SK-N-SH (cell line): ENCODE data around the gene CACNA1G. TPM values are rescaled to one million over a fixed set of nuclear protein-coding genes. Genes with fewer than 3 reads are reported as not detected.

ENCODE experiments used
- CTCF ChIA-PET: fragments of 300-600, 350-600 bp; formaldehyde crosslinking; extraction: SDS; loops from one replicate; lab custom pipeline; 2021; lab: Yijun Ruan, JAX
- POLR2A ChIA-PET: fragments of 350-600 bp; sonication (Branson Sonifier 250); formaldehyde crosslinking; extraction: SDS; loops from one replicate; lab custom pipeline; 2020; ENCODE audit warnings: antibody characterized with exemption, inconsistent platforms; lab: Yijun Ruan, JAX
- DNase-seq: peaks from one replicate; pipeline ENCODE4 v3.0.0; 2012
- H2AFZ ChIP-seq: fragments of 200-600 bp; sonication (generic); 2 replicates; pipeline ENCODE4 v1.8.1; 2016; ENCODE audit warnings: antibody characterized with exemption, mild to moderate bottlenecking, low read depth
- H3F3A ChIP-seq: fragments of 200-600 bp; sonication (generic); replicated peaks from 2 replicates; pipeline ENCODE3; 2016; ENCODE audit warnings: antibody characterized with exemption, mild to moderate bottlenecking; ENCODE audit not compliant: insufficient read depth
- H3K27ac ChIP-seq, 2 experiments: fragments of 200-500 bp in 1 of 2; fragments of 200-600 bp in 1 of 2; sonication (Bioruptor generic) in 1 of 2; sonication (generic), shearing (Covaris generic) in 1 of 2; 2 replicates each; pipeline versions ENCODE4 v1.5.1 to v1.6.1; 2014 to 2016; ENCODE audit warnings: low read depth in 2 of 2, inconsistent platforms in 1 of 2, low read length in 1 of 2, mild to moderate bottlenecking in 1 of 2, mixed read lengths in 1 of 2
- H3K27me3 ChIP-seq: fragments of 200-600 bp; sonication (generic), shearing (Covaris generic); 2 replicates; pipeline ENCODE4 v1.6.1; 2016; ENCODE audit warnings: mixed run types; ENCODE audit not compliant: insufficient read depth
- H3K36me3 ChIP-seq, 2 experiments: fragments of 200-500 bp in 1 of 2; fragments of 200-600 bp in 1 of 2; sonication (Bioruptor generic) in 1 of 2; sonication (generic) in 1 of 2; replicated peaks in 1 of 2; 2 replicates each; pipeline versions ENCODE3 to v1.5.1; 2014 to 2016; ENCODE audit warnings: low read length in 1 of 2, mild to moderate bottlenecking in 1 of 2; ENCODE audit not compliant: insufficient read depth in 2 of 2, control insufficient read depth in 1 of 2
- H3K4me1 ChIP-seq, 2 experiments: fragments of 200-500 bp in 1 of 2; fragments of 200-600 bp in 1 of 2; sonication (Bioruptor generic) in 1 of 2; sonication (generic), shearing (Covaris generic) in 1 of 2; 2 replicates each; pipeline versions ENCODE4 v1.5.1 to v1.6.1; 2014 to 2016; ENCODE audit warnings: low read depth in 1 of 2, low read length in 1 of 2, mixed run types in 1 of 2; ENCODE audit not compliant: insufficient read depth in 2 of 2, control insufficient read depth in 1 of 2
- H3K4me2 ChIP-seq: fragments of 200-600 bp; sonication (generic), shearing (Covaris generic); 2 replicates; pipeline ENCODE4 v1.6.1; 2017; ENCODE audit warnings: mixed run types
- H3K4me3 ChIP-seq, 2 experiments: fragments of 200-500 bp in 1 of 2; fragments of 200-600 bp in 1 of 2; sonication (Bioruptor generic) in 1 of 2; sonication (generic), shearing (Covaris generic) in 1 of 2; 2 replicates each; pipeline versions ENCODE4 v1.5.1 to v1.8.1; 2014 to 2016; ENCODE audit warnings: low read depth in 2 of 2, inconsistent platforms in 1 of 2, low read length in 1 of 2, mild to moderate bottlenecking in 1 of 2, mixed read lengths in 1 of 2, moderate library complexity in 1 of 2
- H3K79me2 ChIP-seq: fragments of 200-600 bp; sonication (generic); 2 replicates; pipeline ENCODE4 v1.8.1; 2017; ENCODE audit warnings: mild to moderate bottlenecking; ENCODE audit not compliant: insufficient read depth
- H3K9ac ChIP-seq: fragments of 200-600 bp; sonication (generic); 2 replicates; pipeline ENCODE4 v1.6.1; 2017; ENCODE audit warnings: mixed run types
- H3K9me2 ChIP-seq: fragments of 200-600 bp; sonication (generic); 2 replicates; pipeline ENCODE4 v1.6.1; 2017; ENCODE audit warnings: mixed run types
- H3K9me3 ChIP-seq: fragments of 200-600 bp; sonication (generic); 2 replicates; pipeline ENCODE4 v1.6.1; 2017; ENCODE audit warnings: mixed run types, mild to moderate bottlenecking, moderate library complexity
- H4K20me1 ChIP-seq: fragments of 200-600 bp; sonication (generic); 2 replicates; pipeline ENCODE4 v1.6.1; 2017; ENCODE audit warnings: mild to moderate bottlenecking, mixed run types; ENCODE audit not compliant: insufficient read depth
- CHD2 ChIP-seq: fragments of 150-350 bp; IDR thresholded peaks from 2 replicates; pipeline ENCODE4 v1.6.1; 2018; ENCODE audit warnings: low read length; ENCODE audit not compliant: partially characterized antibody
- ELF1 ChIP-seq: IDR thresholded peaks from 2 replicates; pipeline ENCODE4 v1.4.0; 2012
- EZH2phosphoT487 ChIP-seq: fragments of 200-600 bp; sonication (generic); IDR thresholded peaks from 2 replicates; pipeline ENCODE4 v1.6.1; 2017; ENCODE audit warnings: low read depth, mixed run types, mild to moderate bottlenecking, antibody characterized with exemption, moderate library complexity, borderline replicate concordance
- FOXJ3 ChIP-seq: sonication (generic); formaldehyde crosslinking; IDR thresholded peaks from 2 replicates; pipeline ENCODE4 v1.5.1; 2020; ENCODE audit warnings: mild to moderate bottlenecking, missing genetic modification reagents
- FOXM1 ChIP-seq: IDR thresholded peaks from 2 replicates; pipeline ENCODE4 v1.4.0; 2012; ENCODE audit warnings: low read depth, mild to moderate bottlenecking
- GATA2 ChIP-seq: sonication (generic); formaldehyde crosslinking; IDR thresholded peaks from 2 replicates; pipeline ENCODE4 v1.5.0; 2020; ENCODE audit warnings: mild to moderate bottlenecking, missing genetic modification reagents
- MEF2A ChIP-seq: IDR thresholded peaks from 2 replicates; pipeline ENCODE4 v1.4.0; 2012; ENCODE audit warnings: low read depth, borderline replicate concordance
- NRF1 ChIP-seq: IDR thresholded peaks from 2 replicates; pipeline ENCODE4 v1.6.1; 2012; ENCODE audit warnings: low read depth, mild to moderate bottlenecking, low read length
- POLR2AphosphoS5 ChIP-seq: IDR thresholded peaks from 2 replicates; pipeline ENCODE4 v1.6.1; 2012; ENCODE audit warnings: low read depth, low read length
- RCOR1 ChIP-seq: fragments of 150-350 bp; IDR thresholded peaks from 2 replicates; pipeline ENCODE4 v1.6.1; 2017; ENCODE audit warnings: antibody characterized with exemption, low read length
- RFX5 ChIP-seq: IDR thresholded peaks from 2 replicates; pipeline ENCODE4 v1.6.1; 2012; ENCODE audit warnings: mild to moderate bottlenecking, improper control_type of control experiment, low read length
- RXRA ChIP-seq: IDR thresholded peaks from 2 replicates; pipeline ENCODE4 v1.4.0; 2012; ENCODE audit warnings: low read depth, mild to moderate bottlenecking, borderline replicate concordance
- TCF12 ChIP-seq: IDR thresholded peaks from 2 replicates; pipeline ENCODE4 v1.4.0; 2012
- TEAD4 ChIP-seq: IDR thresholded peaks from 2 replicates; pipeline ENCODE4 v1.4.0; 2012; ENCODE audit warnings: mild to moderate bottlenecking, borderline replicate concordance; ENCODE audit not compliant: insufficient read depth
- WGBS: methylation state at CpG from one replicate; pipeline ENCODE4 v1.1.6; 2017; ENCODE audit warnings: low lambda C conversion rate; 5-methylcytosine and 5-hydroxymethylcytosine counted together
- polyA plus RNA-seq, 3 experiments: library from polyadenylated mRNA; depleted of rRNA; stranded (reverse); fragments of >200 nt; gene quantifications; 2 replicates each; pipeline ENCODE4 v1.2.3, GENCODE V29; 2012
- TF ChIP-seq, protein P1 (sequence below): fragments of 200-600 bp; sonication (generic); IDR thresholded peaks from 2 replicates; pipeline ENCODE4 v1.6.1; 2017; ENCODE audit warnings: antibody characterized with exemption, mild to moderate bottlenecking, moderate library complexity
- TF ChIP-seq, protein P2 (sequence below): IDR thresholded peaks from 2 replicates; pipeline ENCODE4 v1.4.0; 2012; ENCODE audit warnings: low read depth, borderline replicate concordance
- TF ChIP-seq, protein P3 (sequence below): IDR thresholded peaks from 2 replicates; pipeline ENCODE4 v1.6.1; 2012; ENCODE audit warnings: mild to moderate bottlenecking, low read depth, low read length, moderate library complexity
- TF ChIP-seq, protein P4 (sequence below): IDR thresholded peaks from 2 replicates; pipeline ENCODE4; 2012
- TF ChIP-seq, protein P5 (sequence below): IDR thresholded peaks from 2 replicates; pipeline ENCODE4 v1.4.0; 2012; ENCODE audit warnings: low read depth, borderline replicate concordance

CACNA1G gene
- polyA plus RNA-seq, 1 of the 3 experiments (the other 2 are of a cell fraction) = 0.21 TPM

DNA sequence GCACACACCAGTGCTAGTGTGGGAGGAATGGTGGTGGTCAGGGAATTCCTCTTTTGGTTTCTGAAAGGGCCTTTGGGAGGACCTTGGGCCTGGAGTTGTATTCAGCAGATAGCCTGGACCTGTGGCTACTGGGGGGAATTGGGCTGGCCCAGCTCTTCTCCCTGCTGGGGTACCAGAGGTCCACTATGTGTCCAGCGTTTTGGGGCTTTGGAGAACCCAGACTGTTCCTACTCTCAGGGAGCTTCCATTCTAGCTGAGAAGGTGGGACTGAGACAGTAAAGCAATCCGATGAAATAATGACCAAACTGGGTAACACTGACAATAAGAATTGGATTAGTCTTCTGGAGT lies 25.6 kb upstream of the CACNA1G start:
- no peaks in the 10 kb centered on the region for H3K9me2 ChIP-seq
- no peaks in the 10 kb centered on the region for H3K36me3 ChIP-seq
- ChIA-PET POLR2A (no interaction called here), CTCF (interaction anchor here (0.7 to 24.2 kb wide), 6 partner anchors 12 to 89 kb away, joined by 3 to 1212 read pairs (median 5); partner anchors contain the start of genes RSAD1 and SPATA20)
- H3K9me3 ChIP-seq = no peaks in the 10 kb centered on the region
- no peak overlapping the region for H3K4me2 ChIP-seq
- no peak for DNase-seq
- no peak overlapping the region for H3K4me3 ChIP-seq
- no peaks in the 10 kb centered on the region for H4K20me1 ChIP-seq
- TF ChIP-seq, protein P1, sequence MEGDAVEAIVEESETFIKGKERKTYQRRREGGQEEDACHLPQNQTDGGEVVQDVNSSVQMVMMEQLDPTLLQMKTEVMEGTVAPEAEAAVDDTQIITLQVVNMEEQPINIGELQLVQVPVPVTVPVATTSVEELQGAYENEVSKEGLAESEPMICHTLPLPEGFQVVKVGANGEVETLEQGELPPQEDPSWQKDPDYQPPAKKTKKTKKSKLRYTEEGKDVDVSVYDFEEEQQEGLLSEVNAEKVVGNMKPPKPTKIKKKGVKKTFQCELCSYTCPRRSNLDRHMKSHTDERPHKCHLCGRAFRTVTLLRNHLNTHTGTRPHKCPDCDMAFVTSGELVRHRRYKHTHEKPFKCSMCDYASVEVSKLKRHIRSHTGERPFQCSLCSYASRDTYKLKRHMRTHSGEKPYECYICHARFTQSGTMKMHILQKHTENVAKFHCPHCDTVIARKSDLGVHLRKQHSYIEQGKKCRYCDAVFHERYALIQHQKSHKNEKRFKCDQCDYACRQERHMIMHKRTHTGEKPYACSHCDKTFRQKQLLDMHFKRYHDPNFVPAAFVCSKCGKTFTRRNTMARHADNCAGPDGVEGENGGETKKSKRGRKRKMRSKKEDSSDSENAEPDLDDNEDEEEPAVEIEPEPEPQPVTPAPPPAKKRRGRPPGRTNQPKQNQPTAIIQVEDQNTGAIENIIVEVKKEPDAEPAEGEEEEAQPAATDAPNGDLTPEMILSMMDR = no peak
- no peak for TF ChIP-seq POLR2AphosphoS5
- H2AFZ ChIP-seq = no peak overlapping the region
- H3K4me1 ChIP-seq = peaks cover 7 to 30% of the 10 kb centered on the region in 2 experiments; a peak in 3 of 4 replicates
- no peak overlapping the region for H3K9ac ChIP-seq
- H3K27me3 ChIP-seq = peaks cover 26% of the 10 kb centered on the region; the same call in 1 of the 2 replicates
- no peaks in the 10 kb centered on the region for H3F3A ChIP-seq
- 74% methylated on average over 2 of the region's 2 CpGs for WGBS
- H3K79me2 ChIP-seq = no peaks in the 10 kb centered on the region
- no peak overlapping the region for H3K27ac ChIP-seq

DNA sequence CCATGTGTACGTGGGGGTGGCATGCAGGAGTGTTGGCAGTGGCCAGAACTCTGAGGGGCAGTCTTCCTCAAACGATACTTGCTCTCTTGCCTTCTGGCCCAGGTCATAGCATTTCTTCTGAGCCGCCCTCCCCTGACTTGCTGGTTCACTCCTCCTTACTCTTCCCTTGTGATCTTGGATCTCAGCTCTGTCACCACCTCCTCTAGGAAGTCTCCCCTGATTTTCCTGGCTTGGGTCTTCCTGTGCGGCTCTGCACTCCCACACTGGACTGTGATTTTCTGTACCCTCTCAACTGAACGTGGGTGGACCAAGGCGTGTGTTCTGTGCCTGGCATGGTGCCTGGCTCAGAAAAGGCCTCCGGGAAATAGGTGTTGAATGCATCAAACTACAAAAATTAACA lies 25.1 kb upstream of the CACNA1G start:
- H3K27ac ChIP-seq = no peak overlapping the region
- H3K4me1 ChIP-seq = peaks cover 7 to 30% of the 10 kb centered on the region in 2 experiments; a peak in 3 of 4 replicates
- DNase-seq = no peak
- H2AFZ ChIP-seq = no peak overlapping the region
- no peaks in the 10 kb centered on the region for H3K79me2 ChIP-seq
- no peaks in the 10 kb centered on the region for H3K36me3 ChIP-seq
- H3K9me2 ChIP-seq = no peaks in the 10 kb centered on the region
- H3K27me3 ChIP-seq = peaks cover 21% of the 10 kb centered on the region; the same call in 1 of the 2 replicates
- no peak overlapping the region for H3K9ac ChIP-seq
- no peaks in the 10 kb centered on the region for H4K20me1 ChIP-seq
- no peak overlapping the region for H3K4me3 ChIP-seq
- ChIA-PET POLR2A (no interaction called here), CTCF (interaction anchor here (0.9 to 24.2 kb wide), 6 partner anchors 11 to 88 kb away, joined by 3 to 1212 read pairs (median 5); partner anchors contain the start of genes RSAD1 and SPATA20)
- 89% methylated on average over 7 of the region's 7 CpGs for WGBS
- H3K4me2 ChIP-seq = no peak overlapping the region
- no peaks in the 10 kb centered on the region for H3K9me3 ChIP-seq
- H3F3A ChIP-seq = no peaks in the 10 kb centered on the region
- TF ChIP-seq, protein P2, sequence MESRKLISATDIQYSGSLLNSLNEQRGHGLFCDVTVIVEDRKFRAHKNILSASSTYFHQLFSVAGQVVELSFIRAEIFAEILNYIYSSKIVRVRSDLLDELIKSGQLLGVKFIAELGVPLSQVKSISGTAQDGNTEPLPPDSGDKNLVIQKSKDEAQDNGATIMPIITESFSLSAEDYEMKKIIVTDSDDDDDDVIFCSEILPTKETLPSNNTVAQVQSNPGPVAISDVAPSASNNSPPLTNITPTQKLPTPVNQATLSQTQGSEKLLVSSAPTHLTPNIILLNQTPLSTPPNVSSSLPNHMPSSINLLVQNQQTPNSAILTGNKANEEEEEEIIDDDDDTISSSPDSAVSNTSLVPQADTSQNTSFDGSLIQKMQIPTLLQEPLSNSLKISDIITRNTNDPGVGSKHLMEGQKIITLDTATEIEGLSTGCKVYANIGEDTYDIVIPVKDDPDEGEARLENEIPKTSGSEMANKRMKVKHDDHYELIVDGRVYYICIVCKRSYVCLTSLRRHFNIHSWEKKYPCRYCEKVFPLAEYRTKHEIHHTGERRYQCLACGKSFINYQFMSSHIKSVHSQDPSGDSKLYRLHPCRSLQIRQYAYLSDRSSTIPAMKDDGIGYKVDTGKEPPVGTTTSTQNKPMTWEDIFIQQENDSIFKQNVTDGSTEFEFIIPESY = no peak
- TF ChIP-seq, protein P3, sequence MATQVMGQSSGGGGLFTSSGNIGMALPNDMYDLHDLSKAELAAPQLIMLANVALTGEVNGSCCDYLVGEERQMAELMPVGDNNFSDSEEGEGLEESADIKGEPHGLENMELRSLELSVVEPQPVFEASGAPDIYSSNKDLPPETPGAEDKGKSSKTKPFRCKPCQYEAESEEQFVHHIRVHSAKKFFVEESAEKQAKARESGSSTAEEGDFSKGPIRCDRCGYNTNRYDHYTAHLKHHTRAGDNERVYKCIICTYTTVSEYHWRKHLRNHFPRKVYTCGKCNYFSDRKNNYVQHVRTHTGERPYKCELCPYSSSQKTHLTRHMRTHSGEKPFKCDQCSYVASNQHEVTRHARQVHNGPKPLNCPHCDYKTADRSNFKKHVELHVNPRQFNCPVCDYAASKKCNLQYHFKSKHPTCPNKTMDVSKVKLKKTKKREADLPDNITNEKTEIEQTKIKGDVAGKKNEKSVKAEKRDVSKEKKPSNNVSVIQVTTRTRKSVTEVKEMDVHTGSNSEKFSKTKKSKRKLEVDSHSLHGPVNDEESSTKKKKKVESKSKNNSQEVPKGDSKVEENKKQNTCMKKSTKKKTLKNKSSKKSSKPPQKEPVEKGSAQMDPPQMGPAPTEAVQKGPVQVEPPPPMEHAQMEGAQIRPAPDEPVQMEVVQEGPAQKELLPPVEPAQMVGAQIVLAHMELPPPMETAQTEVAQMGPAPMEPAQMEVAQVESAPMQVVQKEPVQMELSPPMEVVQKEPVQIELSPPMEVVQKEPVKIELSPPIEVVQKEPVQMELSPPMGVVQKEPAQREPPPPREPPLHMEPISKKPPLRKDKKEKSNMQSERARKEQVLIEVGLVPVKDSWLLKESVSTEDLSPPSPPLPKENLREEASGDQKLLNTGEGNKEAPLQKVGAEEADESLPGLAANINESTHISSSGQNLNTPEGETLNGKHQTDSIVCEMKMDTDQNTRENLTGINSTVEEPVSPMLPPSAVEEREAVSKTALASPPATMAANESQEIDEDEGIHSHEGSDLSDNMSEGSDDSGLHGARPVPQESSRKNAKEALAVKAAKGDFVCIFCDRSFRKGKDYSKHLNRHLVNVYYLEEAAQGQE = no peak
- TF ChIP-seq TCF12 (no peak), RXRA (no peak), ELF1 (no peak), GATA2 (CRISPR knock-in tag) (no peak), TEAD4 (no peak), RFX5 (no peak), RCOR1 (no peak), FOXM1 (no peak), EZH2phosphoT487 (no peak), MEF2A (no peak), NRF1 (no peak), CHD2 (no peak), FOXJ3 (CRISPR knock-in tag) (no peak)
- TF ChIP-seq, protein P4, sequence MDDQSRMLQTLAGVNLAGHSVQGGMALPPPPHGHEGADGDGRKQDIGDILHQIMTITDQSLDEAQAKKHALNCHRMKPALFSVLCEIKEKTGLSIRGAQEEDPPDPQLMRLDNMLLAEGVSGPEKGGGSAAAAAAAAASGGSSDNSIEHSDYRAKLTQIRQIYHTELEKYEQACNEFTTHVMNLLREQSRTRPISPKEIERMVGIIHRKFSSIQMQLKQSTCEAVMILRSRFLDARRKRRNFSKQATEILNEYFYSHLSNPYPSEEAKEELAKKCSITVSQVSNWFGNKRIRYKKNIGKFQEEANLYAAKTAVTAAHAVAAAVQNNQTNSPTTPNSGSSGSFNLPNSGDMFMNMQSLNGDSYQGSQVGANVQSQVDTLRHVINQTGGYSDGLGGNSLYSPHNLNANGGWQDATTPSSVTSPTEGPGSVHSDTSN = no peak
- TF ChIP-seq, protein P5, sequence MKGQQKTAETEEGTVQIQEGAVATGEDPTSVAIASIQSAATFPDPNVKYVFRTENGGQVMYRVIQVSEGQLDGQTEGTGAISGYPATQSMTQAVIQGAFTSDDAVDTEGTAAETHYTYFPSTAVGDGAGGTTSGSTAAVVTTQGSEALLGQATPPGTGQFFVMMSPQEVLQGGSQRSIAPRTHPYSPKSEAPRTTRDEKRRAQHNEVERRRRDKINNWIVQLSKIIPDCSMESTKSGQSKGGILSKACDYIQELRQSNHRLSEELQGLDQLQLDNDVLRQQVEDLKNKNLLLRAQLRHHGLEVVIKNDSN = no peak
